Measurements from ENCODE around the gene MGAT4A.

DNA sequence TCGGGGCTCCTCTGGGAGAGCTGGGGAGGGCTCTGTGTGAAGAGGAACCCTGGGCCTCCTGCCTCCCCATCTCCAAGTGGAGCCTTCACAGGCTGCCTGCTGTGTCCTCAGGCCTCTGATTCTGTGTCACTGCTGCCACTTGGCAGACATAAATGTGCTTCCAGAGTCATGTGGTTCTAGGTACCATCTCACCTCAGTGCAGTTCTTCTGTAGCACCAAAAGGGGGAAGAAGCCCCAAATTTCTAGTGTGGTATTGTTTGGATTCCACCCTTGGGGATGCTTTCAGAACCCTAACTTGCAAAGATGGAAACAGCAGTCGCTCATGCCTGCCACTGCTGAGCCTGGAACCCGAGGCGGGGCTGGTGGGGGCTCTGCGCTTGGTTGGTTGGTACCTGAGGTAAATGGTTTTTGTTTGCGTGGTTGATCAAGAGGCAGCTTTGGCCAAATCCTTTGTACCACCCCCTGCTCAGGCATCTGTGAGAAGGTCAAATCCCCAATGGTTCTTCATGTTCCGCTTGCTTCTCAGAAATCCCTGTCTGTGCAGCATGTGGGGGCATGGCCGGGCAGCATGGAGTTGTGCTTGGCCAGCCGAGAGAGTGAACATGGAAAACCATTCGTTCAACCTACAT lies 150.2 kb downstream of the MGAT4A start:
- TF ChIP-seq, protein P1, sequence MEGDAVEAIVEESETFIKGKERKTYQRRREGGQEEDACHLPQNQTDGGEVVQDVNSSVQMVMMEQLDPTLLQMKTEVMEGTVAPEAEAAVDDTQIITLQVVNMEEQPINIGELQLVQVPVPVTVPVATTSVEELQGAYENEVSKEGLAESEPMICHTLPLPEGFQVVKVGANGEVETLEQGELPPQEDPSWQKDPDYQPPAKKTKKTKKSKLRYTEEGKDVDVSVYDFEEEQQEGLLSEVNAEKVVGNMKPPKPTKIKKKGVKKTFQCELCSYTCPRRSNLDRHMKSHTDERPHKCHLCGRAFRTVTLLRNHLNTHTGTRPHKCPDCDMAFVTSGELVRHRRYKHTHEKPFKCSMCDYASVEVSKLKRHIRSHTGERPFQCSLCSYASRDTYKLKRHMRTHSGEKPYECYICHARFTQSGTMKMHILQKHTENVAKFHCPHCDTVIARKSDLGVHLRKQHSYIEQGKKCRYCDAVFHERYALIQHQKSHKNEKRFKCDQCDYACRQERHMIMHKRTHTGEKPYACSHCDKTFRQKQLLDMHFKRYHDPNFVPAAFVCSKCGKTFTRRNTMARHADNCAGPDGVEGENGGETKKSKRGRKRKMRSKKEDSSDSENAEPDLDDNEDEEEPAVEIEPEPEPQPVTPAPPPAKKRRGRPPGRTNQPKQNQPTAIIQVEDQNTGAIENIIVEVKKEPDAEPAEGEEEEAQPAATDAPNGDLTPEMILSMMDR (conservative IDR thresholded peaks at IDR 0.05; ENCODE audit: low read length): no peak; the same call in 1 of the 2 replicates
- no peak for TF ChIP-seq EZH2phosphoT487 (IDR thresholded peaks at IDR 0.05; ENCODE audit: borderline replicate concordance)

Measured in Loucy (cell line).